Effector memory CD8-positive, alpha-beta T cell (primary cell): Measurements from ENCODE around the gene DAB2IP.

Source experiments
- ATAC-seq: fragments of 150-1000 bp; cut with Tn5 transposase; replicated peaks from 2 replicates; pipeline ENCODE4 v1.10.0; 2021; ENCODE audit warnings: mild to moderate bottlenecking, moderate library complexity
- DNase-seq, 3 experiments: peaks; one replicate each; pipeline ENCODE4 v3.0.0; 2021
- H3K27ac Mint-ChIP-seq, 2 donors: one replicate each; pipeline ENCODE4 v1.8.0; 2022; ENCODE audit warnings: mild to moderate bottlenecking in 2 of 2, mixed read lengths in 2 of 2, moderate library complexity in 2 of 2
- H3K27me3 Mint-ChIP-seq, 2 donors: one replicate each; pipeline ENCODE4 v1.8.0; 2022; ENCODE audit warnings: mixed read lengths in 2 of 2
- H3K36me3 Mint-ChIP-seq: one replicate; pipeline ENCODE4 v1.8.0; 2022; ENCODE audit warnings: mild to moderate bottlenecking, moderate library complexity, mixed read lengths; ENCODE audit not compliant: insufficient read depth
- H3K4me1 Mint-ChIP-seq, 2 donors: one replicate each; pipeline ENCODE4 v1.8.0; 2022; ENCODE audit warnings: low read depth in 2 of 2, mixed read lengths in 2 of 2
- H3K4me3 Mint-ChIP-seq, 2 donors: one replicate each; pipeline ENCODE4 v1.8.0; 2022; ENCODE audit warnings: mild to moderate bottlenecking in 2 of 2, mixed read lengths in 2 of 2, moderate library complexity in 2 of 2
- H3K9me3 Mint-ChIP-seq, 2 donors: one replicate each; pipeline ENCODE4 v1.8.0; 2022; ENCODE audit warnings: mixed read lengths in 2 of 2

DAB2IP gene

GRCh38 chr9:121703014-121703734 is 51.7 kb downstream of the DAB2IP start:
- peak overlapping the region in 1 of 2 donors; percentile 35 for H3K27ac Mint-ChIP-seq
- no peaks in the 10 kb centered on the region for H3K9me3 Mint-ChIP-seq
- peaks cover 11% of the 10 kb centered on the region for H3K36me3 Mint-ChIP-seq
- no peak overlapping the region for H3K4me3 Mint-ChIP-seq
- H3K4me1 Mint-ChIP-seq, result peaks cover 19% of the 10 kb centered on the region in 2 donors
- H3K27me3 Mint-ChIP-seq, result no peaks in the 10 kb centered on the region
- no peak for DNase-seq
- ATAC-seq, result no peak

- no peaks in the 10 kb centered on the region for H3K9me3 Mint-ChIP-seq
- no peak overlapping the region for H3K27ac Mint-ChIP-seq
- peaks cover 4% of the 10 kb centered on the region for H3K36me3 Mint-ChIP-seq
- DNase-seq (no peak), ATAC-seq (no peak)
- H3K4me3 Mint-ChIP-seq, result no peak overlapping the region
- H3K4me1 Mint-ChIP-seq, result peaks cover 21 to 23% of the 10 kb centered on the region in 2 donors
- H3K27me3 Mint-ChIP-seq, result no peaks in the 10 kb centered on the region
Observed at GRCh38 chr9:121704281-121704680, 52.8 kb downstream of the DAB2IP start.

- Mint-ChIP-seq H3K36me3 (no peaks in the 10 kb centered on the region), H3K27me3 (no peaks in the 10 kb centered on the region), H3K4me1 (peaks cover 19 to 20% of the 10 kb centered on the region in 2 donors), H3K4me3 (no peak overlapping the region), H3K27ac (peak overlapping the region in 1 of 2 donors; percentile 44), H3K9me3 (no peaks in the 10 kb centered on the region)
- no peak for ATAC-seq
- no peak for DNase-seq
Observed at GRCh38 chr9:121706149-121706750, 54.8 kb downstream of the DAB2IP start.

GRCh38 chr9:121707477-121708424 is 56.3 kb downstream of the DAB2IP start:
- no peak for DNase-seq
- ATAC-seq, result peak; percentile 58
- Mint-ChIP-seq H3K4me1 (peaks cover 12 to 14% of the 10 kb centered on the region in 2 donors), H3K27me3 (no peaks in the 10 kb centered on the region), H3K9me3 (no peaks in the 10 kb centered on the region), H3K27ac (peak overlapping the region; percentile 19 to 56), H3K36me3 (no peaks in the 10 kb centered on the region), H3K4me3 (peak overlapping the region in 1 of 2 donors; percentile 21)

GRCh38 chr9:121708768-121709488 is 57.5 kb downstream of the DAB2IP start:
- peak overlapping the region in 1 of 2 donors; percentile 56 for H3K27ac Mint-ChIP-seq
- no peaks in the 10 kb centered on the region for H3K36me3 Mint-ChIP-seq
- H3K27me3 Mint-ChIP-seq, result no peaks in the 10 kb centered on the region
- no peaks in the 10 kb centered on the region for H3K9me3 Mint-ChIP-seq
- ATAC-seq, result no peak
- H3K4me3 Mint-ChIP-seq, result no peak overlapping the region
- H3K4me1 Mint-ChIP-seq, result peaks cover 12 to 14% of the 10 kb centered on the region in 2 donors
- no peak for DNase-seq

- Mint-ChIP-seq H3K27ac (no peak overlapping the region), H3K4me1 (peaks cover 11 to 12% of the 10 kb centered on the region in 2 donors), H3K4me3 (no peak overlapping the region), H3K36me3 (no peaks in the 10 kb centered on the region), H3K9me3 (no peaks in the 10 kb centered on the region), H3K27me3 (no peaks in the 10 kb centered on the region)
- ATAC-seq, result no peak
- DNase-seq, result no peak
Observed at GRCh38 chr9:121709798-121710197, 58.4 kb downstream of the DAB2IP start.

- ATAC-seq (no peak), DNase-seq (no peak)
- Mint-ChIP-seq H3K27ac (no peak overlapping the region), H3K9me3 (no peaks in the 10 kb centered on the region), H3K36me3 (no peaks in the 10 kb centered on the region), H3K4me3 (no peak overlapping the region), H3K27me3 (no peaks in the 10 kb centered on the region), H3K4me1 (peaks cover 11 to 12% of the 10 kb centered on the region in 2 donors)
Observed at GRCh38 chr9:121711281-121711680, 59.8 kb downstream of the DAB2IP start.

- no peak overlapping the region for H3K4me3 Mint-ChIP-seq
- H3K4me1 Mint-ChIP-seq, result peaks cover 11 to 12% of the 10 kb centered on the region in 2 donors
- H3K27ac Mint-ChIP-seq, result no peak overlapping the region
- ATAC-seq (no peak), DNase-seq (no peak)
- no peaks in the 10 kb centered on the region for H3K27me3 Mint-ChIP-seq
- H3K9me3 Mint-ChIP-seq, result no peaks in the 10 kb centered on the region
- H3K36me3 Mint-ChIP-seq, result no peaks in the 10 kb centered on the region
Observed at GRCh38 chr9:121711797-121712196, 60.4 kb downstream of the DAB2IP start.

GRCh38 chr9:121713400-121714070 is 62.1 kb downstream of the DAB2IP start:
- ATAC-seq (no peak), DNase-seq (no peak)
- Mint-ChIP-seq H3K4me1 (peaks cover under 1 to 2% of the 10 kb centered on the region in 2 donors), H3K27ac (no peak overlapping the region), H3K9me3 (no peaks in the 10 kb centered on the region), H3K27me3 (no peaks in the 10 kb centered on the region), H3K4me3 (no peak overlapping the region), H3K36me3 (no peaks in the 10 kb centered on the region)

GRCh38 chr9:121714075-121714705 is 62.8 kb downstream of the DAB2IP start:
- H3K4me3 Mint-ChIP-seq, result no peak overlapping the region
- no peaks in the 10 kb centered on the region for H3K36me3 Mint-ChIP-seq
- no peak overlapping the region for H3K27ac Mint-ChIP-seq
- no peaks in the 10 kb centered on the region for H3K27me3 Mint-ChIP-seq
- H3K9me3 Mint-ChIP-seq, result no peaks in the 10 kb centered on the region
- ATAC-seq (no peak), DNase-seq (no peak)
- no peaks in the 10 kb centered on the region for H3K4me1 Mint-ChIP-seq

- no peak overlapping the region for H3K4me3 Mint-ChIP-seq
- no peaks in the 10 kb centered on the region for H3K36me3 Mint-ChIP-seq
- H3K27ac Mint-ChIP-seq, result no peak overlapping the region
- no peaks in the 10 kb centered on the region for H3K9me3 Mint-ChIP-seq
- DNase-seq (no peak), ATAC-seq (no peak)
- no peaks in the 10 kb centered on the region for H3K27me3 Mint-ChIP-seq
- H3K4me1 Mint-ChIP-seq, result no peaks in the 10 kb centered on the region
Observed at GRCh38 chr9:121714873-121715272, 63.4 kb downstream of the DAB2IP start.
